OCI-LY1 (cell line): ENCODE measurements around the gene TSHR.

Source experiments
- EZH2 ChIP-seq: fragments of 200-600 bp; sonication (generic), shearing (Covaris generic); IDR thresholded peaks from 2 replicates; pipeline ENCODE4 v1.8.0; 2017; ENCODE audit warnings: borderline replicate concordance, mixed run types, mild to moderate bottlenecking, antibody characterized with exemption, low read length, moderate library complexity, mixed read lengths
- TF ChIP-seq, protein P1 (sequence below): fragments of 200-600 bp; sonication (generic), shearing (Covaris generic); IDR thresholded peaks from 2 replicates; pipeline ENCODE4 v1.5.1; 2017; ENCODE audit warnings: mild to moderate bottlenecking, antibody characterized with exemption, low read length, moderate library complexity, mixed read lengths

DNA sequence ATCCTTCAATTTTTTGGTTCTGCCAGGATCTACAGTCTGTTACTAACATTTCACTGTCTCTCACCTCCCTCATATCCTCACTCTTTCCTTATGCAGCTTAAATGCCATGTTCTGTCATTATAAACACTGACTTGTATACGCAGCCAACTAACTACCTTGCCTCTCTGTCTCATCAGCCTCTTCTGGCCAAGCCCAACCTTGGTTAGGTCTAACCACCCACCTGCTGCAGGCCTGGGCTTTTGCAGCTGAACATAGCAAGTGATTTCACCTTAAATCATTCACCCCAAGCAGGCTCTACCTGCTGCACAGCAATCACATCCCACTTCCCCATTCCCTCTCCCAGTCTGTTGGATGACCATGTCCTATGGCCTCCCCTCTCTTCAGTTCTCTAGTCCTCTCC, 173.8 kb downstream of the TSHR start:
- TF ChIP-seq, protein P1, sequence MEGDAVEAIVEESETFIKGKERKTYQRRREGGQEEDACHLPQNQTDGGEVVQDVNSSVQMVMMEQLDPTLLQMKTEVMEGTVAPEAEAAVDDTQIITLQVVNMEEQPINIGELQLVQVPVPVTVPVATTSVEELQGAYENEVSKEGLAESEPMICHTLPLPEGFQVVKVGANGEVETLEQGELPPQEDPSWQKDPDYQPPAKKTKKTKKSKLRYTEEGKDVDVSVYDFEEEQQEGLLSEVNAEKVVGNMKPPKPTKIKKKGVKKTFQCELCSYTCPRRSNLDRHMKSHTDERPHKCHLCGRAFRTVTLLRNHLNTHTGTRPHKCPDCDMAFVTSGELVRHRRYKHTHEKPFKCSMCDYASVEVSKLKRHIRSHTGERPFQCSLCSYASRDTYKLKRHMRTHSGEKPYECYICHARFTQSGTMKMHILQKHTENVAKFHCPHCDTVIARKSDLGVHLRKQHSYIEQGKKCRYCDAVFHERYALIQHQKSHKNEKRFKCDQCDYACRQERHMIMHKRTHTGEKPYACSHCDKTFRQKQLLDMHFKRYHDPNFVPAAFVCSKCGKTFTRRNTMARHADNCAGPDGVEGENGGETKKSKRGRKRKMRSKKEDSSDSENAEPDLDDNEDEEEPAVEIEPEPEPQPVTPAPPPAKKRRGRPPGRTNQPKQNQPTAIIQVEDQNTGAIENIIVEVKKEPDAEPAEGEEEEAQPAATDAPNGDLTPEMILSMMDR, result no peak
- no peak for TF ChIP-seq EZH2
